Hematopoietic multipotent progenitor cell treated with erythropoietin and hydrocortisone succinate and interleukin-3 and kit ligand, for 8 days (in vitro differentiated cells): ENCODE measurements around the gene POLR3B.

Source experiments
- DNase-seq: peaks from one replicate; pipeline ENCODE4 v3.0.0-alpha.2; 2015

The POLR3B gene

DNA sequence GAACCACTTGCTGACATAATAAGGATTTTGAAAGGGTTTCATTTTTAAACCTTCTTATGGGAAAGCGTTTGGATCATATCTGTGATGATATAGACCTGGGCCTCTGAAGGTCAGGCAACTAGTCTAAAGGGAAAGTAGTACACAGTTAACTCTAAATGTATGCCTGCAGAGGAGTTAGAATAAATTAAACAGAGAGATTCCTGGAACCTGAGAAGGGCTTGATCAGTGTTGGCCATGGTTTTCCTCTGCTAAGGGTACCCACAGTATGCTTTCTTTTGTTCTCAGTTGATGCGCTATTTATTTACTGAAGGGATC, 14.4 kb upstream of the POLR3B start:
- no peak for DNase-seq

- no peak for DNase-seq
Observed at GRCh38 chr12:106344131-106344530, 13.4 kb upstream of the POLR3B start.

DNA sequence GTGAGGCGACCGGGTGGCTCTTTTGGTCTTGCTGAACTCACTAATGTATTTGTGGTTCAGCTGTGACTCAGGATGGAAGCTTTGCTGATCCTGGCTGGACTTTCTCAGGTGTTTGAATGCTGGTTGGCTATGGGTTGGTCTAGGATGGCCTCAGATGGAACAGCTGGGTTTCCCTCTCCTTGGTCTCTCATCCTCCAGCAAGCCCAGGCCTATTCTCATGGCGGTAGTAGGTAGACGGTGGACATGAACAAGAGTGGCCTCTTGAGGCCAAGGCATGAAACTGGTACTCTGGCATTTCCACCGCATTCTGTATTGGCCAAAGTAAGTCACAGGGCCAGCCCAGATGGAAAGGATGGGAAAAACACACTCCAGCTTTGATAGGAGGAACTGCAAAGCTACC, 11.8 kb upstream of the POLR3B start:
- peak; percentile 60 for DNase-seq

DNA sequence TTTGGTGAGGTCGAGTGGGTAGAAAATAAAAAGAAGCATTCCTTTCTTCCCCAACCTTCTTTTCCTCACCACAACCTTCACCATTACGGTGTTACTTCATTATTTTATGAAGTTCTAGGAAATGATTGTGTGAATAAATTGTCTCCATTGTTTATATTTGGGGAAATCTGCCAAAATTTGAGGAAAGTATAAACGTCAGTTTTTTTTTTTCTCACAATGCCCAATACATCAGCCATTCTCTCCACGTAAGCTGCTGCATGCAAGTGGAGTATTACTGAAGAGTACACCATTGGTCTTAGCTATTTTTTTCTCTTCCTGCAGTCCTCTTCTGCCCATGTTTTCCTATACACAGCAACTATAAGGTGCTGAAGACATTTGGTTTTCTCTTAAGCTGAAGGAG, 9.1 kb upstream of the POLR3B start:
- no peak for DNase-seq

DNA sequence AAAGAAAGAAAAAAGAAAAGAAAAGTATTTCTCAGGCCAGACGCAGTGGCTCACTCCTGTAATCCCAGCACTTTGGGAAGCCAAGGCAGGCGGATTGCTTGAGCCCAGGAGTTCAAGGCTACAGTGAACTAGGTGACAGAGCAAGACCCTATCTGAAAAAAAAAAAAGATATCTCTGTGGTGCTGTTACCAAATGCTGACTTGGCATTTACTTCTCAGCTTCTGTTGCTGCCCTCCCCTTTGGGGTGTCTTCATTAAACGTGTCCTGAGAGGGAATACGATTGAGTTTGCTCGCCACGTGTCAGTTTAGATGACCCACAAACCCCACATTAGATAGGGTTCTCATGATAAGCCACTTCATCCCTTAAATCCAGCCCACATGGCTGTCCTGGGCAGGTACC, 4.4 kb upstream of the POLR3B start:
- DNase-seq: no peak

- peak; percentile 86 for DNase-seq
Observed at GRCh38 chr12:106358396-106359241, 1.1 kb downstream of the POLR3B start.

GRCh38 chr12:106359646-106360399, 2.3 kb downstream of the POLR3B start:
- DNase-seq: no peak

- no peak for DNase-seq
Observed at GRCh38 chr12:106360400-106360994, 2.9 kb downstream of the POLR3B start.

DNA sequence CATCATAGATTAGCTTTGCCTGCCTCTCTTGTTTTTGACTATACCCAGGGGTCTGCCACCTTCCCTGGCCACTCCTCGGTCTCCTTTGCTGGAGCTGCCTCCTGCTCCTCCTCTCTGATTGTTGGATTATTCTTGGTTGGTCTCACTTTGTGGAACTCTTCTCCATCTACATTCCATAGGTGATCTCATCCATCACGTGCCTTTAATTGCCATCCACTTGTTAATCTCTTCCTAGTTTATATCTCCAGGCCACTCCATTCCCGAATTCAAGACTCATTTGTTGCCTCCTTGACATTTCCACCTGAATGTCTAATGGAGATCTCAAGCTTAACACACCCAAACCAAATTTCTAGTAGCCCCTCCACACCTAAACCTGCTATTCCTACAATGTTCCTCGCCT, 5.4 kb downstream of the POLR3B start:
- no peak for DNase-seq

GRCh38 chr12:106364261-106364660, 6.7 kb downstream of the POLR3B start:
- DNase-seq: no peak

DNA sequence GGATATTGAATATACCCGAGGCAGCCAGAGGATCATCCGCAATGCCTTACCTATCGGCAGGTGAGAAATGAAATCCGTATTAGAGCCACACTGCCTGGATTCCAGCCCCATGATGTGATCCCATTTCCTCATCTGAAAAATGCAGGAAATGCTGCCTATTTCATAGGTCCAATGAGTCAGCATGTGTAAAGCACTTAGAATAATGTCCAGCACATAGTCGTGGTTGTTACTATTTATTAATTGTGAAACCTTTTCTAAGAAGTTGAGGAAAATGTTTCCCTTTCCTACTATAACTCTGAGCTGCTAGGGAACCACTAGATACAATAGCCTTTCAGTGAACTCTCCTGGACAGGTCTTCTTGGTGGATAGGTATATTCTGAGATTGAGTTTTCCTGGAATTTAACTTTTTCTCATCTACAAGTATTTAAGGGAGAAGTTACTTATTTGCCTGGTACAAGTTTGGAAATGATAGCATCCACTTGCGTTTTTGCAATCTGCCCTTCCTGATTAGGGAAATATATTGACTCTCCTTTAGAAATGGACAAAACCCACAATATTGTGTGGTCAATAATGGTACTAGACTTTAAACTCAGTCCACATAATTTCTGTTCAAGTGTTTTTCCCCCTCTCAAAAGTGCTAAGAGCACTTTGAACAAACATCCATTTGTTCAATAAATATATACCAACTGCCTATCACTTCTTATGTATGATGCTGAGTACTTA, 12.2 kb downstream of the POLR3B start:
- DNase-seq: no peak

GRCh38 chr12:106378788-106379187, 21.2 kb downstream of the POLR3B start:
- DNase-seq: peak; percentile 11

DNA sequence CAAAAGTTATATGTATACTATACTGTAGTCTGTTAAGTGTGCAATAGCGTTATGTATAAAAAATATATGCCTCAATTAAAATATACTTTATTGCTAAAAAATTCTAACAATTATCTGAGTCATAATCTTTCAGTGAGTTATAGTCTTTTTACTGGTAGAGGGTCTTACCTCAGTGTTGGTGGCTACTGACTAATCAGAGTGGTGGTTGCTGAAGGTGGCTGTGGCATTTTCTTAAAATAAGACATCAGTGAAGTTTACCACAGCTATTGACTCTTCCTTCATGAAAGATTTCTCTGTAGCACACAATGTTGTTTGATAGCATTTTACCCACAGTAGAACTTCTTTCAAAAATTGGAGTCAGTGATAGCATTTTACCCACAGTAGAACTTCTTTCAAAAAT, 23.4 kb downstream of the POLR3B start:
- DNase-seq: no peak

DNA sequence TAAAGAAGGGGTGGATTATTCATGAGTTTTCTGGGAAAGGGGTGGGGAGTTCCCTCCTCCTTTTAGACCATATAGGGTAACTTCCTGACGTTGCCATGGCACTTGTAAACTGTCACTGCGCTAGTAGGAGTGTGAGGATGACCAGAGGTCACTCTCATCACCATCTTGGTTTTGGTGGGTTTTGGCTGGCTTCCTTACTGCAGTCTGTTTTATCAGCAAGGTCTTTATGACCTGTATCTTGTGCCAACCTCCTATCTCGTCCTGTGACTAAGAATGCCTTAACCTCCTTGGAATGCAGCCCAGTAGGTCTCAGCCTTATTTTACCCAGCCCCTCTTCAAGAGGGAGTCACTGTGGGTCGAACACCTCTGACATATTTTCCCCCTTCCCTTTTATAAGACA, 24.3 kb downstream of the POLR3B start:
- peak; percentile 6 for DNase-seq

GRCh38 chr12:106386813-106387535, 29.4 kb downstream of the POLR3B start:
- no peak for DNase-seq

GRCh38 chr12:106387848-106388377, 30.4 kb downstream of the POLR3B start:
- no peak for DNase-seq

DNA sequence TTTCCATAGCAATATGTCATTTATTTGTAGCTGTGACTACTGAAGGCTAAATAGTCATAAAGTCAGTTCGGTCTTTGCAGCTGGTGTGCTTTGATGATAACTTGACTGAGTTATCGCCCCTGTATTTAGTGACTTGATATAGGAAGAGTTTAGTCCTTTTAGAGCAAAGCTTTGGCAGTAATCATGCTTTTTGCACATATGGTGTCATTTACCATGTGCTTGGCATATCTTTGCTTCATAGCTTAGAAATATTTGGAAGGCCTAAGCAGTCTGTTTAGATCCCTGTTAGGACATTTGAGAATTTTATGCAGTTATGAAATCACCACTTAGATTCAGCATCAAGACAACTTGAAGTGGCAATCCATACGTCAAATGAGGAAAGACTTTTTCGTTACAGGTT, 31.6 kb downstream of the POLR3B start:
- DNase-seq: no peak

GRCh38 chr12:106392759-106393158, 35.2 kb downstream of the POLR3B start:
- no peak for DNase-seq

DNA sequence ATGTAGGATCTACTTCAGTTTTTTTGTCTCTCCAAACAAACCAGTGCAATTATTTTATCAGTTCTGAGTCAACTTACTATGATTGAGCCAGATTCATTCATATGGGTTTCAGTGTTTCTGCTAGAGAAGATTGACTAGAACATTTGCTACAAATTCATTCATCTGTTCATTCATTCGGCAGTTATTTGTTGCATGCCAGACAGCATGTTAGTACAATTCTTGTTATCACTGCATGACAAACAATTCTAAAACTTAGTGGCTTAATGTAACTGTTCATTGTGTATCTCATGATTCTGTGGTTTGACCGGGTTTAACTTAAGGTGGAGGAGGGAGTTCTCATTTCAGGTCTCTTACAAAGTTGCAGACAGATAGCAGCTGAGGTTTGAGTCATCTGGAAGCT, 52.3 kb downstream of the POLR3B start:
- no peak for DNase-seq

- no peak for DNase-seq
Observed at GRCh38 chr12:106412563-106412962, 55.0 kb downstream of the POLR3B start.

DNA sequence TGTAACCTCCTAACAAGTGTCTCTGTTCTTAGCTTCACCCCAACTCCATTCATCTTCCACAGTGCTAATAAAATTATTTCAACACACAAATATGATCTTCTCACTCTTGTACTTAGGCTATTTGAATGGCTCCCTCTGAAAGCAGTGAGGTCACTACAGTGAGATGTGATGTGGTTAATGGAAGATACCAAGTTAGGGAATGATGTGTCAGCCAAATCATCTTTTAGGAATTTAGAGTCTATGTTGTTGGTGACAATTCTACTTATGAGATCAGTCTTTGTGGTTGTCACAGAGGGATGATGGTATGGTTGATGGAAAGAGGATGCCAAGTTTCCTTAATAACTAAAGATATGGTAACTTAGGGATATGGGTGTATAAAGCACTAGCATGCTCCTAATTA, 57.6 kb downstream of the POLR3B start:
- DNase-seq: no peak

DNA sequence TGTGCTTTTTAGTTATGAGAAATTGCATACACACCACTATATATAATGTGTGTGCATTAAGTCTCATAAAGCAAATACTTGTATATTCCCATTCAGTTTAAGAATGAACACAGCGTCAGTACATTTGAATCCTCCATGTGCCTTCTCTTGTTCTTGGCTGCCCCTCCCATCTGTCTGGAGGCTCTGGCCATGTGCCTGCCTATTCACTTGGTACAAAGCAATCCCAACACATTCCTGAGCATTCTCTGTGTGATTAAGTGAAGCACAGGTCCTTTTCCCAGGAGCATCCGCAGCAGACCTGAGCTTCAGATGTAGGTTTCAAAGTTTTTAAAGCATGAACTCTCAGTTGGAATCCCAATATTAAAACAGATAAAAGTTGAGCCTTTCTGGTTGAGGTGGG, 58.7 kb downstream of the POLR3B start:
- DNase-seq: no peak
